ENCODE measurements around the gene LRMDA.

The LRMDA gene

GRCh38 chr10:75431180-75432111 is at the start of gene LRMDA:
Gene LRMDA (plus strand): TSS chr10:75431624.
- no peak within 1 kb of the TSS for H3K27ac ChIP-seq (ENCODE audit: low read length)
- no peak for TF ChIP-seq EZH2 (IDR thresholded peaks at IDR 0.05; ENCODE audit: borderline replicate concordance, low read depth, low read length, severe bottlenecking)
- TF ChIP-seq, protein P1, sequence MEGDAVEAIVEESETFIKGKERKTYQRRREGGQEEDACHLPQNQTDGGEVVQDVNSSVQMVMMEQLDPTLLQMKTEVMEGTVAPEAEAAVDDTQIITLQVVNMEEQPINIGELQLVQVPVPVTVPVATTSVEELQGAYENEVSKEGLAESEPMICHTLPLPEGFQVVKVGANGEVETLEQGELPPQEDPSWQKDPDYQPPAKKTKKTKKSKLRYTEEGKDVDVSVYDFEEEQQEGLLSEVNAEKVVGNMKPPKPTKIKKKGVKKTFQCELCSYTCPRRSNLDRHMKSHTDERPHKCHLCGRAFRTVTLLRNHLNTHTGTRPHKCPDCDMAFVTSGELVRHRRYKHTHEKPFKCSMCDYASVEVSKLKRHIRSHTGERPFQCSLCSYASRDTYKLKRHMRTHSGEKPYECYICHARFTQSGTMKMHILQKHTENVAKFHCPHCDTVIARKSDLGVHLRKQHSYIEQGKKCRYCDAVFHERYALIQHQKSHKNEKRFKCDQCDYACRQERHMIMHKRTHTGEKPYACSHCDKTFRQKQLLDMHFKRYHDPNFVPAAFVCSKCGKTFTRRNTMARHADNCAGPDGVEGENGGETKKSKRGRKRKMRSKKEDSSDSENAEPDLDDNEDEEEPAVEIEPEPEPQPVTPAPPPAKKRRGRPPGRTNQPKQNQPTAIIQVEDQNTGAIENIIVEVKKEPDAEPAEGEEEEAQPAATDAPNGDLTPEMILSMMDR (IDR thresholded peaks at IDR 0.05; ENCODE audit: borderline replicate concordance, extremely low read depth, low read length, poor library complexity, severe bottlenecking): no peak

DNA sequence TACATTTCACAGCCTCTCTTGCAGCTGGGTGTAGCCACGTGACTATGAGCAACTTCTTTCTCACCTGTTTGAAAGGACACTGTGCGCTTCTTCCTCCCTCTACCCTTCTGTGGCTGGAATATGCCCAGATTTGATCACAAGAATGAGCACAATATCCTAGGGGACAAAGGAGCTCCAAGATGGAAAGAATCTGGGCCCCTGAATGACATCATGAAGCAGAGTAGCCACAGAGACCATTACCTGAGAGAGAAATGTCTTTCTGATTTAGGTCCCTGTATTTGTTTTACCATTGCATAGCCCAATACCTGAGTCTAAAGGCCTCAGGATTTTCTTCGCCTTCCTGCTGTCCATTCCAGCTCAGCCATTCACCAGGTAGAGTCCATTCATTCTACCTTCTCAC is 45.3 kb upstream of the LRMDA start:
- no peak overlapping the region for H3K9ac ChIP-seq (ENCODE audit: low read depth, low read length)
- H3K4me2 ChIP-seq (ENCODE audit: insufficient read depth, low read length): no peak overlapping the region
- H3K9me3 ChIP-seq (ENCODE audit: insufficient read depth, low read length, severe bottlenecking): no peaks in the 10 kb centered on the region
- ATAC-seq (ENCODE audit: insufficient read depth, low read depth): no peak
- DNase-seq: no peak
- H3K27me3 ChIP-seq (ENCODE audit: insufficient read depth, low read length, poor library complexity): peaks cover 2% of the 10 kb centered on the region
- no peak overlapping the region for H3K4me3 ChIP-seq (ENCODE audit: low read depth in 1 of 2, low read length in 2 of 2)
- TF ChIP-seq, protein P1 (IDR thresholded peaks at IDR 0.05; ENCODE audit: borderline replicate concordance, extremely low read depth, low read length, poor library complexity, severe bottlenecking): no peak
- TF ChIP-seq EZH2 (IDR thresholded peaks at IDR 0.05; ENCODE audit: borderline replicate concordance, low read depth, low read length, severe bottlenecking): no peak
- no peaks in the 10 kb centered on the region for H3K4me1 ChIP-seq (ENCODE audit: insufficient read depth, low read length)
- H3K79me2 ChIP-seq (ENCODE audit: insufficient read depth, low read length): no peaks in the 10 kb centered on the region
- H4K20me1 ChIP-seq (ENCODE audit: insufficient read depth, low read length): no peaks in the 10 kb centered on the region
- no peak overlapping the region for H3K27ac ChIP-seq (ENCODE audit: low read length)
- no peak overlapping the region for H2AFZ ChIP-seq (ENCODE audit: low read depth, low read length)
- H3K36me3 ChIP-seq (ENCODE audit: insufficient read depth, low read length): no peaks in the 10 kb centered on the region

More at GRCh38 chr10:75431180-75432111, at the start of gene LRMDA:
- H3K4me2 ChIP-seq (ENCODE audit: insufficient read depth, low read length): no peak within 1 kb of the TSS
- no peaks in the 10 kb centered on the region for H3K4me1 ChIP-seq (ENCODE audit: insufficient read depth, low read length)
- no peaks in the 10 kb centered on the region for H3K79me2 ChIP-seq (ENCODE audit: insufficient read depth, low read length)
- no peak for ATAC-seq (ENCODE audit: insufficient read depth, low read depth)
- H2AFZ ChIP-seq (ENCODE audit: low read depth, low read length): no peak within 1 kb of the TSS
- H4K20me1 ChIP-seq (ENCODE audit: insufficient read depth, low read length): no peaks in the 10 kb centered on the region
- no peaks in the 10 kb centered on the region for H3K36me3 ChIP-seq (ENCODE audit: insufficient read depth, low read length)
- no peak for DNase-seq
- no peak within 1 kb of the TSS for H3K4me3 ChIP-seq (ENCODE audit: low read depth in 1 of 2, low read length in 2 of 2)
- H3K9me3 ChIP-seq (ENCODE audit: insufficient read depth, low read length, severe bottlenecking): no peaks in the 10 kb centered on the region
- no peak within 1 kb of the TSS for H3K9ac ChIP-seq (ENCODE audit: low read depth, low read length)
- H3K27me3 ChIP-seq (ENCODE audit: insufficient read depth, low read length, poor library complexity): peaks cover 5% of the 10 kb centered on the region

DNA sequence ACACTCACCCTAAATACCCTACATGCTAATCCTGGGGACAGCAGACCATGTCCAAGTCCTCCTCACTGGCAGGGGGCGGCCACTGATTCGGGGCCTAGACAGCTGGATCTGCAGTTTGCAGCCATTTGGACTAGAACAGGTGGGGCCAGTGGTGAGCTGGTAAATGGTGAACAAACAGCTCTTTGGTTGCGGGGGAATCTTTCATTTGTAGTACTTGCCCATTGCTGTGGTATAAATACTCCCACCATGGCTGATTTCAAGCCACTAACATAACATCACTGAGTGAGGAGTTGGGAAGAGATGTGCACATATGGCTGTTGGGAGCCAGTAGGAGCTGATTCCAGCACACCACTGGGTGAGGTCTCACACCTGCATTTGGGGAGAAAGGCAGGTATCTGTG is 43.3 kb upstream of the LRMDA start:
- Histone ChIP-seq H3K4me3 (ENCODE audit: low read depth in 1 of 2, low read length in 2 of 2) (no peak overlapping the region), H3K79me2 (ENCODE audit: insufficient read depth, low read length) (no peaks in the 10 kb centered on the region), H3K4me2 (ENCODE audit: insufficient read depth, low read length) (no peak overlapping the region), H3K27ac (ENCODE audit: low read length) (no peak overlapping the region), H4K20me1 (ENCODE audit: insufficient read depth, low read length) (no peaks in the 10 kb centered on the region), H3K9ac (ENCODE audit: low read depth, low read length) (no peak overlapping the region), H3K36me3 (ENCODE audit: insufficient read depth, low read length) (no peaks in the 10 kb centered on the region), H2AFZ (ENCODE audit: low read depth, low read length) (no peak overlapping the region), H3K27me3 (ENCODE audit: insufficient read depth, low read length, poor library complexity) (peaks cover 5% of the 10 kb centered on the region), H3K4me1 (ENCODE audit: insufficient read depth, low read length) (no peaks in the 10 kb centered on the region), H3K9me3 (ENCODE audit: insufficient read depth, low read length, severe bottlenecking) (no peaks in the 10 kb centered on the region)
- TF ChIP-seq EZH2 (IDR thresholded peaks at IDR 0.05; ENCODE audit: borderline replicate concordance, low read depth, low read length, severe bottlenecking): no peak
- TF ChIP-seq, protein P1 (IDR thresholded peaks at IDR 0.05; ENCODE audit: borderline replicate concordance, extremely low read depth, low read length, poor library complexity, severe bottlenecking): no peak
- ATAC-seq (ENCODE audit: insufficient read depth, low read depth) (no peak), DNase-seq (no peak)

Data from DND-41 (cell line).